ENCODE results near the gene TBX6. TPM values are rescaled to one million over a fixed set of nuclear protein-coding genes. Genes with fewer than 3 reads are reported as not detected.

TBX6 gene
- total RNA-seq, 2 donors from 2014 or later = 1.8 to 2.6 TPM

DNA sequence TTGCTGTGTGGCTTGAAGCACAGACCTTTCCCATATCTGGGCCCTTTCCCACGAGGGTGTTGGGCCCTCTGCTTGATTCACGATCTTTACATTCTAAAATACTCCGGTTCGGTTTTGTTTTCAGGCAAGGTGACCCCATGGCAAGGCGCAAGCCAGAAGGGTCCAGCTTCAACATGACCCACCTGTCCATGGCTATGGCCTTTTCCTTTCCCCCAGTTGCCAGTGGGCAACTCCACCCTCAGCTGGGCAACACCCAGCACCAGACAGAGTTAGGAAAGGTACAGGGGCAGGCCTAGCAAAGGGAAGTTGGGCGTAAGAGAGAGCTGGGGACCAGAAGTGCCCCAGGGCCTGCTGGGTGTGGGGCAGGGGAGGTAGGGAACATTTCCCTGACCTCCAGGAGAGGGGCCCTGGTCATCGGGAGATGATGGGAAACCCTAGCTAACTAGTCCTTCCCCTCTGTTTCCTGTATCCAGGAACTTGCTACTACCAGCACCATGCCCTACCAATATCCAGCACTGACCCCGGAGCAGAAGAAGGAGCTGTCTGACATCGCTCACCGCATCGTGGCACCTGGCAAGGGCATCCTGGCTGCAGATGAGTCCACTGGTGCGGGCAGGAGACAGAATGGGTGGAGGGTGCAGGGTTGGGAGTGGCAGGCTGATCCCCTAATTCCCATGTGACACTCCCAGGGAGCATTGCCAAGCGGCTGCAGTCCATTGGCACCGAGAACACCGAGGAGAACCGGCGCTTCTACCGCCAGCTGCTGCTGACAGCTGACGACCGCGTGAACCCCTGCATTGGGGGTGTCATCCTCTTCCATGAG, 24.8 kb downstream of the TBX6 start:
- DNase-seq = peak in 1 of 4 donors; percentile 44
- H3K9me3 ChIP-seq = no peaks in the 10 kb centered on the region
- peak overlapping the region; percentile 52 to 83 for H3K4me3 ChIP-seq
- H3K4me1 ChIP-seq = peaks cover 45% of the 10 kb centered on the region
- no peaks in the 10 kb centered on the region for H3K27me3 ChIP-seq
- peaks cover 10 to 24% of the 10 kb centered on the region in 2 donors for H3K36me3 ChIP-seq (replicated peaks in 1 of 2; ENCODE audit: insufficient read depth in 1 of 2, low read depth in 2 of 2)
- intact Hi-C loops (cut with DNase I) = no loop called here
- peak overlapping the region in 3 of 4 donors; percentile 86 to 99 (median 99) for H3K27ac ChIP-seq
- WGBS, 2 donors = 34 to 36% methylated on average over 11 to 21 of the region's 21 CpGs
- no peak for ATAC-seq
- TF ChIP-seq, protein P1, sequence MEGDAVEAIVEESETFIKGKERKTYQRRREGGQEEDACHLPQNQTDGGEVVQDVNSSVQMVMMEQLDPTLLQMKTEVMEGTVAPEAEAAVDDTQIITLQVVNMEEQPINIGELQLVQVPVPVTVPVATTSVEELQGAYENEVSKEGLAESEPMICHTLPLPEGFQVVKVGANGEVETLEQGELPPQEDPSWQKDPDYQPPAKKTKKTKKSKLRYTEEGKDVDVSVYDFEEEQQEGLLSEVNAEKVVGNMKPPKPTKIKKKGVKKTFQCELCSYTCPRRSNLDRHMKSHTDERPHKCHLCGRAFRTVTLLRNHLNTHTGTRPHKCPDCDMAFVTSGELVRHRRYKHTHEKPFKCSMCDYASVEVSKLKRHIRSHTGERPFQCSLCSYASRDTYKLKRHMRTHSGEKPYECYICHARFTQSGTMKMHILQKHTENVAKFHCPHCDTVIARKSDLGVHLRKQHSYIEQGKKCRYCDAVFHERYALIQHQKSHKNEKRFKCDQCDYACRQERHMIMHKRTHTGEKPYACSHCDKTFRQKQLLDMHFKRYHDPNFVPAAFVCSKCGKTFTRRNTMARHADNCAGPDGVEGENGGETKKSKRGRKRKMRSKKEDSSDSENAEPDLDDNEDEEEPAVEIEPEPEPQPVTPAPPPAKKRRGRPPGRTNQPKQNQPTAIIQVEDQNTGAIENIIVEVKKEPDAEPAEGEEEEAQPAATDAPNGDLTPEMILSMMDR (IDR thresholded peaks at IDR 0.05) = no peak
- no peak for TF ChIP-seq POLR2A (IDR thresholded peaks at IDR 0.05)

DNA sequence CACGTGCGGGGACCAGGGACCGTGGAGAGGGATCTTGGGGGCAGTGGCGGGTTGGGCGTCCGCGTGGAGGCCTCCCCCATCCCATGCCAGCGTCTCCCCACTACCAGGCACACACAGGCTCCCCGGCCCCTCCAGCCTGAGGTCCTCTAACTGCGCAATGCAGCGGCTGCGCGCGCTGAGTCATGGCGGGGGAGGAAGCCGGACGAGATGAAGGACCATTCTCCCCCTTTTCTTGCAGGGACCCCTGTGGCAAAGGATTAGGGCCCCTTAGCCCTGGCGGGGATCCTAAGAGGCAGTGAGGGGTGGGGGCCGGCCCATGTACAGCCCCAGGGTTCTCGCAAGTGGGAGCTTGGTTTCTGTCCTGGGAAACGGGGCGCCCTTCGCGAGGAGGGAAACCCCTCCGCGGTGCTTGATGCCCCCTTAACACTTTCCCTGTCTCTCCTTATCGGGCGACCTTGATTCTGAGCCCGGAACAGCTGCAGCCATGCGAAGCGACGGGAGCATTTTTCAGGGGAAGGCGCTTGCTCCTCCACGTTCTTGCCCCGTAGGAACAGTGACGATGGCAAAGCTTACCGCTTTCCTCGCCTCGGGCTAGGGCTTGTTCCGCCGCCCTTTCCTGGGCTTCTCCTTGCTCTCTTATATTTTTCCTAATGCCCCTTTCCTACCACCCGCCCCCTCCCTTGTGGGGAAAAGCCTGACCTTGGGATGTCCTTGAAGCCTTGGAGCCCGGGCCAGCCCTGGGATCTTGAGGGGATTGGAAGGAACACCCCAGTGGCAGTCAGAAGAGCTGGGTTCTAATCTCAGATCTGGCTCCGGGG, 25.6 kb downstream of the TBX6 start:
- Histone ChIP-seq H3K4me1 (peaks cover 45% of the 10 kb centered on the region), H3K36me3 (replicated peaks in 1 of 2; ENCODE audit: insufficient read depth in 1 of 2, low read depth in 2 of 2) (peaks cover 10 to 22% of the 10 kb centered on the region in 2 donors), H3K27ac (peak overlapping the region; percentile 86 to 99 (median 94)), H3K27me3 (no peaks in the 10 kb centered on the region), H3K4me3 (peak overlapping the region; percentile 52 to 83), H3K9me3 (no peaks in the 10 kb centered on the region)
- ATAC-seq (peak; percentile 15), DNase-seq (peak in 3 of 4 donors; percentile 59 to 64 (median 59))
- peak in 1 of 3 donors; percentile 16 for TF ChIP-seq POLR2A (IDR thresholded peaks at IDR 0.05)
- TF ChIP-seq, protein P1 (IDR thresholded peaks at IDR 0.05) = no peak
- intact Hi-C loops (cut with DNase I) = no loop called here
- WGBS, 2 donors = 0% methylated on average over 25 to 43 of the region's 44 CpGs

DNA sequence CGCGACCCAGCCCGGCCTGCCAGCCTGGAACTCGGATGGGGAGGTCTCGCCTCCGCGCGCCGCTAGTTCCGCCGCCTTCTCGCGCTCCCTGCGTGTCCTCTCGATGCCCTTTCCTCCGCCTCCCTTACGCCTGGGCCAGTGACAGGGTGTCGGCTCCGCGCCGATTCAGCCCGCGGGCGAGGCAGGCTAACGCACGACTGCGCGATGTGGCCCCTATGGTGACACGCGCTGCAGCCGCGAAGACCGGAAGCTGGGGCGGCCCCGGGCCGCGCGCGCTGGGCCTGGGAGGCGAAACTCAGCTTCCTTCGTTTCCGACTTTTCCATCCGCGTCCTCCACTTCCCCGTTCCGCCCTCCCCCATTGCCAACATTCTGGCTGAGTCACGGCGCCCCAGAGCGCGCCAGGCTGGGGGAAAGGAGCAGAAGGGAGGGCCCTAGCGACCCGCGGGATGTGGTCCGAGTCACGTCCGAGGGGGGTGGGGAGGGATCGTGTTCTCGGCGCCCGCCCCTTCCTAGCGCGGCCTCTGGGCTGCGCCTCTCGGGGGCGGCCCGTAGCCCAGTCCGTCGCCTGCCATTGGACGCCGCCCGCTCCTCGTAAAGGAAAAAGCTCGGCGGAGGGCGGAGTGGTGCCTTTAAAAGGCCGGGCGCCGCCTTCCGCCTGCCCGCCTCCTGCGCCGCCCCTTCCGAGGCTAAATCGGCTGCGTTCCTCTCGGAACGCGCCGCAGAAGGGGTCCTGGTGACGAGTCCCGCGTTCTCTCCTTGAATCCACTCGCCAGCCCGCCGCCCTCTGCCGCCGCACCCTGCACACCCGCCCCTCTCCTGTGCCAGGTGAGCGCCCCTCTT, 26.4 kb downstream of the TBX6 start, which contains the start of gene ALDOA:
ALDOA (plus strand) TSS at position 659 of the 841 bp plus-strand sequence. CDS start 1,138 bp downstream, outside the sequence.
- peak; percentile 89 for ATAC-seq
- DNase-seq = peak; percentile 96 to 98 (median 98)

DNA sequence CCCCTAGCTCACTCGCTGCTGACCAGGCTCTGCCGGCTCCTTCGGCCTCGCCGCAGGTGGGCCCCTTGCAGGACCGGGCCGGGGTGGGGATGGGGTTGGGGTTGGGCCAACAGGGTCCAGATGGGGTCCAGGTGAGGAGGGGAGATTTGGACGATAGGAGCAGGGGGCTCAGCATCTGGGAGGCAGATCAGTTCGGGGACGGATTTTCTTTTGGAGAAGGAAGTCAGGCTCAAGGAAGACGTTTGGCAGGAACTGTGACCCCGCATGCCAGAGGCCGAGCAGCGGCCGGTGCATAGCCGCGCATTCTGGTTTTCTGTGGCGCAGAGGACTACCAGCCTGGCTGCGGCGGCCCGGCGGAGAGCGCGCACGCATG, 27.0 kb downstream of the TBX6 start:
- TF ChIP-seq, protein P1 (IDR thresholded peaks at IDR 0.05) = no peak
- peak in 2 of 3 donors; percentile 5 to 44 for TF ChIP-seq POLR2A (IDR thresholded peaks at IDR 0.05)
- Histone ChIP-seq H3K36me3 (replicated peaks in 1 of 2; ENCODE audit: insufficient read depth in 1 of 2, low read depth in 2 of 2) (peaks cover 5 to 13% of the 10 kb centered on the region in 2 donors), H3K27me3 (no peaks in the 10 kb centered on the region), H3K4me3 (peak overlapping the region; percentile 29 to 42), H3K27ac (peak overlapping the region; percentile 86 to 99 (median 94)), H3K4me1 (peaks cover 40% of the 10 kb centered on the region), H3K9me3 (no peaks in the 10 kb centered on the region)
- ATAC-seq (no peak), DNase-seq (peak in 1 of 4 donors; percentile 32)
- intact Hi-C loops (cut with DNase I) = no loop called here
- WGBS, 2 donors = 1 to 2% methylated on average over 9 to 25 of the region's 25 CpGs

More for the DNA sequence above, 26.4 kb downstream of the TBX6 start, which contains the start of gene ALDOA:
- no peaks in the 10 kb centered on the region for H3K27me3 ChIP-seq
- peaks cover 45% of the 10 kb centered on the region for H3K4me1 ChIP-seq
- H3K36me3 ChIP-seq (replicated peaks in 1 of 2; ENCODE audit: insufficient read depth in 1 of 2, low read depth in 2 of 2) = peaks cover 10 to 19% of the 10 kb centered on the region in 2 donors
- intact Hi-C loops (cut with DNase I) = no loop called here
- peak within 1 kb of the TSS; percentile 86 to 99 (median 94) for H3K27ac ChIP-seq
- WGBS, 2 donors = 1% methylated on average over 27 to 91 of the region's 99 CpGs
- peak; percentile 93 to 98 (median 97) for TF ChIP-seq POLR2A (IDR thresholded peaks at IDR 0.05)
- TF ChIP-seq, protein P1 (IDR thresholded peaks at IDR 0.05) = peak in 2 of 7 experiments; percentile 12 to 18
- peak within 1 kb of the TSS; percentile 52 to 83 for H3K4me3 ChIP-seq
- no peaks in the 10 kb centered on the region for H3K9me3 ChIP-seq

Data from body of pancreas (tissue), 4 donors.